Keratinocyte (primary cell): Measurements from ENCODE around the gene TRAFD1. TPM values are rescaled to one million over a fixed set of nuclear protein-coding genes. Genes with fewer than 3 reads are reported as not detected.

ENCODE experiments used
- DNase-seq: peaks from one replicate; pipeline ENCODE4 v3.0.0-alpha.2; 2011; ENCODE audit warnings: low read depth, missing footprints, low spot score
- FAIRE-seq: peaks from 2 replicates; lab custom pipeline; 2011; peaks lifted over from hg19 to GRCh38; lab: Jason Lieb, UNC
- H2AFZ ChIP-seq: 2 replicates; pipeline ENCODE4 v1.6.0; 2012; ENCODE audit warnings: low read length, control low read depth, inconsistent platforms; ENCODE audit not compliant: control insufficient read depth
- H3K27ac ChIP-seq: 2 replicates; pipeline ENCODE4 v1.5.1; 2011; ENCODE audit warnings: low read length; ENCODE audit not compliant: control insufficient read depth, insufficient read depth
- H3K27me3 ChIP-seq: 3 replicates; pipeline ENCODE4 v1.6.0; 2011; ENCODE audit warnings: low read length; ENCODE audit not compliant: control insufficient read depth, insufficient read depth; ENCODE audit errors: extremely low read depth
- H3K36me3 ChIP-seq, 2 experiments: 2 replicates in 1 of 2; 3 replicates in 1 of 2; pipeline ENCODE4 v1.5.1; 2011; ENCODE audit warnings: low read length in 2 of 2, mild to moderate bottlenecking in 1 of 2; ENCODE audit not compliant: control insufficient read depth in 2 of 2, insufficient read depth in 2 of 2; ENCODE audit errors: extremely low read depth in 1 of 2
- H3K4me1 ChIP-seq: 3 replicates; pipeline ENCODE4 v1.5.1; 2011; ENCODE audit warnings: low read length; ENCODE audit not compliant: control insufficient read depth, insufficient read depth; ENCODE audit errors: extremely low read depth
- H3K4me2 ChIP-seq: 3 replicates; pipeline ENCODE4 v1.6.0; 2011; ENCODE audit warnings: low read depth, low read length; ENCODE audit not compliant: control insufficient read depth, insufficient read depth; ENCODE audit errors: extremely low read depth
- H3K4me3 ChIP-seq, 3 experiments: fragments of 200-600 bp in 1 of 3; sonication (generic) in 1 of 3; 2 replicates in 2 of 3; 3 replicates in 1 of 3; pipeline ENCODE4 v1.5.1; 2011 to 2016; ENCODE audit warnings: low read length in 3 of 3, mild to moderate bottlenecking in 3 of 3, control low read depth in 2 of 3, inconsistent platforms in 1 of 3, low read depth in 1 of 3, mixed read lengths in 1 of 3, mixed run types in 1 of 3, moderate library complexity in 1 of 3; ENCODE audit not compliant: control insufficient read depth in 2 of 3, insufficient read depth in 2 of 3; ENCODE audit errors: extremely low read depth in 1 of 3
- H3K79me2 ChIP-seq: 2 replicates; pipeline ENCODE4 v1.6.0; 2012; ENCODE audit warnings: low read length; ENCODE audit not compliant: control insufficient read depth, insufficient read depth
- H3K9ac ChIP-seq: 3 replicates; pipeline ENCODE4 v1.6.0; 2011; ENCODE audit warnings: low read length; ENCODE audit not compliant: control insufficient read depth, insufficient read depth; ENCODE audit errors: extremely low read depth
- H3K9me1 ChIP-seq: 3 replicates; pipeline ENCODE4 v1.6.0; 2011; ENCODE audit warnings: low read length; ENCODE audit not compliant: control insufficient read depth, insufficient read depth; ENCODE audit errors: extremely low read depth
- H3K9me3 ChIP-seq: 2 replicates; pipeline ENCODE4 v1.5.1; 2012; ENCODE audit warnings: low read depth, low read length; ENCODE audit not compliant: control insufficient read depth
- H4K20me1 ChIP-seq: 3 replicates; pipeline ENCODE4 v1.6.0; 2011; ENCODE audit warnings: low read length; ENCODE audit not compliant: control insufficient read depth, insufficient read depth; ENCODE audit errors: extremely low read depth
- EZH2 ChIP-seq: IDR thresholded peaks from one replicate; pipeline ENCODE4 v1.6.1; 2012; ENCODE audit warnings: inconsistent platforms, mild to moderate bottlenecking, low read length, moderate library complexity
- dilution Hi-C: fragments of 300-500 bp; cut with MboI; formaldehyde crosslinking; loops from one replicate; pipeline ENCODE4 v1.7.0; 2020; ENCODE audit warnings: low sequenced_read_pairs; ENCODE audit not compliant: extremely low pct_ligation_motif_present
- polyA plus RNA-seq, 5 experiments: library from polyadenylated mRNA; depleted of rRNA in 3 of 5; stranded (reverse) in 3 of 5; stranded (forward) in 1 of 5; unstranded in 1 of 5; fragments of >200 nt; gene quantifications; 1 replicate in 1 of 5; 2 replicates in 3 of 5; 3 replicates in 1 of 5; pipeline versions ENCODE4 v1.2.1 to v1.2.3, GENCODE V29; 2011 to 2012; ENCODE audit warnings: missing spikeins in 2 of 5, low read depth in 1 of 5, low replicate concordance in 1 of 5
- TF ChIP-seq, protein P1 (sequence below), 3 experiments: IDR thresholded peaks in 1 of 3; conservative IDR thresholded peaks in 1 of 3; optimal IDR thresholded peaks in 1 of 3; 2 replicates in 2 of 3; 3 replicates in 1 of 3; pipeline versions ENCODE3 to v1.5.1; 2011; ENCODE audit warnings: low read length in 3 of 3, mild to moderate bottlenecking in 3 of 3, moderate library complexity in 2 of 3, control low read depth in 1 of 3, inconsistent platforms in 1 of 3; ENCODE audit not compliant: insufficient read depth in 2 of 3; ENCODE audit errors: extremely low read depth in 1 of 3

TRAFD1 gene
- polyA plus RNA-seq, 1 donor (not counting 4 experiments of a cell fraction or from before 2014, with no cell fraction given) = 25.6 TPM

DNA sequence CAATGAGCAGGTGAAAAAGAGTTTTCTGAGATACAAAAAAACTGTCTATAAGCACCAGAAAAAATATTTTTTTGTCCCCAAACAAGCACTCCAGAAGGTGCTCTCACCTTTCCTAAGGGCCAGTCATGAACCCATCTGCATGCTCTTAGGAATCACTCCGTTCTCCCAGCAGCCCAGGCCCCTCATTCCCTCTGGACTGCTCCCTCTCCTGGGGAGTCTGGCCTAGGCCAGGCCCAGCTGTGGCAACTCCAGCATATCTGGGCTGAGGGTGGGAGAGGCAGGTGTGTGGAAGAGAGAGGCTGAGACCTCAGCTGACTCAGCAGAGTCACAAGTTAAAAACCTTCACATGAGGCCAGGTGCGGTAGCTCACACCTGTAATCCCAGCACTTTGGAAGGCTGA lies 54.6 kb downstream of the TRAFD1 start:
- no peak for FAIRE-seq
- TF ChIP-seq EZH2 = no peak
- TF ChIP-seq, protein P1, sequence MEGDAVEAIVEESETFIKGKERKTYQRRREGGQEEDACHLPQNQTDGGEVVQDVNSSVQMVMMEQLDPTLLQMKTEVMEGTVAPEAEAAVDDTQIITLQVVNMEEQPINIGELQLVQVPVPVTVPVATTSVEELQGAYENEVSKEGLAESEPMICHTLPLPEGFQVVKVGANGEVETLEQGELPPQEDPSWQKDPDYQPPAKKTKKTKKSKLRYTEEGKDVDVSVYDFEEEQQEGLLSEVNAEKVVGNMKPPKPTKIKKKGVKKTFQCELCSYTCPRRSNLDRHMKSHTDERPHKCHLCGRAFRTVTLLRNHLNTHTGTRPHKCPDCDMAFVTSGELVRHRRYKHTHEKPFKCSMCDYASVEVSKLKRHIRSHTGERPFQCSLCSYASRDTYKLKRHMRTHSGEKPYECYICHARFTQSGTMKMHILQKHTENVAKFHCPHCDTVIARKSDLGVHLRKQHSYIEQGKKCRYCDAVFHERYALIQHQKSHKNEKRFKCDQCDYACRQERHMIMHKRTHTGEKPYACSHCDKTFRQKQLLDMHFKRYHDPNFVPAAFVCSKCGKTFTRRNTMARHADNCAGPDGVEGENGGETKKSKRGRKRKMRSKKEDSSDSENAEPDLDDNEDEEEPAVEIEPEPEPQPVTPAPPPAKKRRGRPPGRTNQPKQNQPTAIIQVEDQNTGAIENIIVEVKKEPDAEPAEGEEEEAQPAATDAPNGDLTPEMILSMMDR (optimal IDR thresholded peaks at IDR 0.05 in 1 of 3, IDR thresholded peaks at IDR 0.05 in 1 of 3, conservative IDR thresholded peaks at IDR 0.05 in 1 of 3; ENCODE audit: extremely low read depth in 1 of 3, insufficient read depth in 2 of 3, low read length in 3 of 3) = no peak
- H3K27me3 ChIP-seq = no peaks in the 10 kb centered on the region
- no peak overlapping the region for H3K27ac ChIP-seq
- H4K20me1 ChIP-seq = no peaks in the 10 kb centered on the region
- H3K9me1 ChIP-seq = no peaks in the 10 kb centered on the region
- no peak overlapping the region for H3K4me2 ChIP-seq
- H3K36me3 ChIP-seq = peaks cover 7 to 29% of the 10 kb centered on the region in 2 experiments
- H3K4me1 ChIP-seq = no peaks in the 10 kb centered on the region
- H3K79me2 ChIP-seq = no peaks in the 10 kb centered on the region
- no peaks in the 10 kb centered on the region for H3K9me3 ChIP-seq
- dilution Hi-C loops = no loop called here
- no peak for DNase-seq
- H2AFZ ChIP-seq = no peak overlapping the region
- no peak overlapping the region for H3K4me3 ChIP-seq
- H3K9ac ChIP-seq = no peak overlapping the region

DNA sequence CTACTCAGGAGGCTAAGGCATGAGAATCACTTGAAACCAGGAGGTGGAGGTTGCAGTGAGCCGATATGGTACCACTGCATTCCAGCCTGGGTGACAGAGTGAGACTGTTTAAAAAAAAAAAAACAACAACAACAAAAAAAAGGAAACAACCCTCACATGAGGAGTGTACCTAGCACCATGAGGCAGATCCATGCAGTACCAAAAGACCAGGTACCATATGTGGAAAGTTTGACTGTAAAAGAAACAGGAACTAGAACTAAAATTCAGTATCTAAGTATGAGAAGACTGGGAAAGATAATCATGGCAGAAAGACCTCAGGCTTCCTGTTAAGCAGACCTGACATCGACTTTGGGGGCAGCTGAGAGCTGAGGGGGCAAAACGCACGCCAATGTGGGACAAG lies 55.1 kb downstream of the TRAFD1 start:
- FAIRE-seq (no peak), DNase-seq (no peak)
- no peaks in the 10 kb centered on the region for H3K27me3 ChIP-seq
- no peak overlapping the region for H3K9ac ChIP-seq
- H3K4me2 ChIP-seq = no peak overlapping the region
- dilution Hi-C loops = no loop called here
- H3K9me1 ChIP-seq = no peaks in the 10 kb centered on the region
- H3K27ac ChIP-seq = no peak overlapping the region
- peaks cover 1% of the 10 kb centered on the region for H3K4me1 ChIP-seq
- no peaks in the 10 kb centered on the region for H4K20me1 ChIP-seq
- no peak for TF ChIP-seq EZH2
- TF ChIP-seq, protein P1 (optimal IDR thresholded peaks at IDR 0.05 in 1 of 3, IDR thresholded peaks at IDR 0.05 in 1 of 3, conservative IDR thresholded peaks at IDR 0.05 in 1 of 3; ENCODE audit: extremely low read depth in 1 of 3, insufficient read depth in 2 of 3, low read length in 3 of 3) = no peak
- no peaks in the 10 kb centered on the region for H3K9me3 ChIP-seq
- H2AFZ ChIP-seq = no peak overlapping the region
- no peak overlapping the region for H3K4me3 ChIP-seq
- H3K79me2 ChIP-seq = no peaks in the 10 kb centered on the region
- H3K36me3 ChIP-seq = peaks cover 3 to 29% of the 10 kb centered on the region in 2 experiments
